ENCODE results near the gene TAS2R20.

Gene TAS2R20

DNA sequence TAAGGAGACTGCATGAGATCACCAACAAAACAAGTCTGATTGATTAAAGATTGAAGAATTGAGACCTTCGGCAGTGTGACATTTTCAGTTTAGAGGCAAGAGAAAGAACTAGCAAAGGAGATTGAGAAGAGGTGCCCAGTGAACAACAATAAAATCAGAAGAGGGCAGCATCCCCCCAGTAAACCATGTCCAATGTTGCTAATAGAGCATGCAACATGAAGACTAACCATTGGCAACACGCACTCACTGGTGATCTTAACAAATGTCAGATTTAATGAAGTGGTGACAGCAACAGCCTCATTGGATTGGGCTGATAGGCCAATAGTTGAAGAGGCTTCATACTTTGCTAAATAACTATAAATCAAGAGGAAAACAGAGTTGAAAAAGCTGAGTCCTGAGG is 38.3 kb downstream of the TAS2R20 start:
- no peak for DNase-seq (ENCODE audit: low read depth in 2 of 2)

GRCh38 chr12:10957741-10958140 is 40.4 kb downstream of the TAS2R20 start:
- DNase-seq (ENCODE audit: low read depth in 2 of 2), result no peak

DNA sequence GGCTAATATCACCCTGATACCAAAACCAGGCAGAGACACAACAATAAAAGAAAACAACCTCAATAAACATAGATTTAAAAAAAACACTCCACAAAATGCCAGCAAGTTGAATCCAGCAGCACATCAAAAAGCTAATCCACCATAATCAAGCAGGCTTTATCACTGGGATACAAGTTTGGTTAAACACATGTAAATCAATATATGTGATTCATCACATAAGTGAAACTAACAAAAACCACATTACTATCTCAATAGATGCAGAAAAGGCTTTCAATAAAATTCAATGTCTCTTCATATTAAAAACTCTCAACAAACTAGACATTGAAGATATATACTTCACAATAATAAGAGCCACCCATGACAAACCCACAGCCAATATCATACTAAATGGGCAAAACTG is 42.0 kb downstream of the TAS2R20 start:
- no peak for DNase-seq (ENCODE audit: low read depth in 2 of 2)

DNA sequence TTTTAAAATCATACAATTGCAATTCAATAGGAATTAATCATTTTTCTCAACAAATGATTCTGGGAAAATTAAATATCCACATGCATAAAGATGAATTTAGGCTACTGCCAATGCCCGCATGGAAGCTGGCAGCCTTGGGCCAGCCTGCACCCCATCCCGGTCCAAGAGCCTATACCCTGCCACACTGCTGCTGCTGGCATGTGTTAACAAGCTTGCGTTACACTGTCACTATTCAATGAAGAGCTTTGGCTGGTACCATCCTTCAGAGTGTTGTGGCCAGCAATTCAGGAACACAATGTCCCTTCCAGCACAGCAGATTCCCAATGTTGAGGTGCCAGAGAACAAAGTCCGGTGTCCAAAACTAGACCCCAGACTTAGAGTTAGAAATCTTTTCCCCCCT is 45.5 kb downstream of the TAS2R20 start:
- DNase-seq (ENCODE audit: low read depth in 2 of 2), result no peak
